Fibroblast of lung (primary cell): Measurements from ENCODE around the gene GAB1. TPM values are rescaled to one million over a fixed set of nuclear protein-coding genes. Genes with fewer than 3 reads are reported as not detected.

Experiments
- DNase-seq, 2 donors: peaks; one replicate each; pipeline versions ENCODE4 v3.0.0 to v3.0.0-alpha.2; 2010; ENCODE audit warnings: low read depth in 2 of 2
- H2AFZ ChIP-seq: 2 replicates; pipeline ENCODE4 v1.5.1; 2012; ENCODE audit warnings: low read length, control low read depth, inconsistent platforms
- H3K27ac ChIP-seq: 2 replicates; pipeline ENCODE4 v1.5.1; 2011; ENCODE audit warnings: low read length, control low read depth; ENCODE audit not compliant: insufficient read depth
- H3K27me3 ChIP-seq: 2 replicates; pipeline ENCODE4 v1.5.1; 2011; ENCODE audit warnings: mild to moderate bottlenecking, low read length; ENCODE audit not compliant: control insufficient read depth, insufficient read depth
- H3K36me3 ChIP-seq: 2 replicates; pipeline ENCODE4 v1.5.1; 2011; ENCODE audit warnings: low read length; ENCODE audit not compliant: control insufficient read depth, insufficient read depth
- H3K4me1 ChIP-seq: 2 replicates; pipeline ENCODE4 v1.5.1; 2011; ENCODE audit warnings: low read length; ENCODE audit not compliant: control insufficient read depth, insufficient read depth; ENCODE audit errors: extremely low read depth
- H3K4me2 ChIP-seq: 2 replicates; pipeline ENCODE4 v1.5.1; 2011; ENCODE audit warnings: low read length, control low read depth; ENCODE audit not compliant: insufficient read depth; ENCODE audit errors: extremely low read depth
- H3K4me3 ChIP-seq, 4 experiments: fragments of 200-600 bp in 1 of 4; sonication (generic) in 1 of 4; replicated peaks in 1 of 4; 2 replicates each; pipeline ENCODE4 v1.5.1; 2011 to 2016; ENCODE audit warnings: low read length in 4 of 4, low read depth in 3 of 4, mild to moderate bottlenecking in 3 of 4, control low read depth in 2 of 4, inconsistent platforms in 1 of 4, mixed read lengths in 1 of 4; ENCODE audit not compliant: insufficient read depth in 1 of 4; ENCODE audit errors: control extremely low read depth in 1 of 4
- H3K79me2 ChIP-seq: 2 replicates; pipeline ENCODE4 v1.5.1; 2012; ENCODE audit warnings: mild to moderate bottlenecking, low read length, inconsistent platforms; ENCODE audit not compliant: control insufficient read depth, insufficient read depth
- H3K9ac ChIP-seq: 2 replicates; pipeline ENCODE4 v1.5.1; 2011; ENCODE audit warnings: mild to moderate bottlenecking, low read length, control low read depth; ENCODE audit not compliant: insufficient read depth
- H3K9me3 ChIP-seq: 2 replicates; pipeline ENCODE4 v1.5.1; 2012; ENCODE audit warnings: low read depth, low read length; ENCODE audit not compliant: control insufficient read depth, insufficient read depth
- H4K20me1 ChIP-seq: 2 replicates; pipeline ENCODE4 v1.5.1; 2011; ENCODE audit warnings: low read length; ENCODE audit not compliant: control insufficient read depth, insufficient read depth; ENCODE audit errors: extremely low read depth
- CTCF ChIP-seq, 2 donors: IDR thresholded peaks in 1 of 2; conservative IDR thresholded peaks in 1 of 2; 1 replicate in 1 of 2; 2 replicates in 1 of 2; pipeline ENCODE4 v1.5.1; 2011 to 2012; ENCODE audit warnings: low read length in 2 of 2, control low read depth in 1 of 2, inconsistent platforms in 1 of 2, low read depth in 1 of 2, mild to moderate bottlenecking in 1 of 2
- EZH2 ChIP-seq: IDR thresholded peaks from 2 replicates; pipeline ENCODE4 v1.5.1; 2012; ENCODE audit warnings: low read length, control low read depth, mild to moderate bottlenecking; ENCODE audit errors: missing control alignments
- polyA plus RNA-seq, 2 donors: library from polyadenylated mRNA; depleted of rRNA in 1 of 2; stranded (reverse) in 1 of 2; unstranded in 1 of 2; fragments of >200 nt; gene quantifications; 2 replicates each; pipeline ENCODE4 v1.2.1, GENCODE V29; 2011 to 2012; ENCODE audit warnings: missing spikeins in 1 of 2
- total RNA-seq: library from RNA; depleted of rRNA; stranded (reverse); fragments of >200 nt; gene quantifications from 2 replicates; pipeline ENCODE4 v1.2.1, GENCODE V29; 2014

Gene GAB1
- total and polyA plus RNA-seq, 2 donors (not counting 1 experiment from before 2014, with no cell fraction given), result 10.6 to 18.0 TPM

GRCh38 chr4:143289370-143289769 lies 47.3 kb upstream of the GAB1 start:
- H3K4me2 ChIP-seq, result no peak overlapping the region
- no peaks in the 10 kb centered on the region for H3K36me3 ChIP-seq
- no peak for DNase-seq
- no peak for TF ChIP-seq EZH2
- no peak for TF ChIP-seq CTCF (conservative IDR thresholded peaks at IDR 0.05 in 1 of 2, IDR thresholded peaks at IDR 0.05 in 1 of 2; ENCODE audit: low read depth in 1 of 2, low read length in 2 of 2)
- H2AFZ ChIP-seq, result no peak overlapping the region
- no peak overlapping the region for H3K27ac ChIP-seq
- no peaks in the 10 kb centered on the region for H4K20me1 ChIP-seq
- H3K9ac ChIP-seq, result no peak overlapping the region
- H3K4me3 ChIP-seq, result no peak overlapping the region
- peaks cover 13% of the 10 kb centered on the region for H3K4me1 ChIP-seq
- no peaks in the 10 kb centered on the region for H3K9me3 ChIP-seq
- no peaks in the 10 kb centered on the region for H3K27me3 ChIP-seq
- H3K79me2 ChIP-seq, result no peaks in the 10 kb centered on the region

- Histone ChIP-seq H2AFZ (no peak overlapping the region), H4K20me1 (no peaks in the 10 kb centered on the region), H3K9me3 (no peaks in the 10 kb centered on the region), H3K4me3 (no peak overlapping the region), H3K27me3 (no peaks in the 10 kb centered on the region), H3K27ac (no peak overlapping the region), H3K4me1 (peaks cover 11% of the 10 kb centered on the region), H3K4me2 (no peak overlapping the region), H3K9ac (no peak overlapping the region), H3K36me3 (no peaks in the 10 kb centered on the region), H3K79me2 (no peaks in the 10 kb centered on the region)
- TF ChIP-seq CTCF (conservative IDR thresholded peaks at IDR 0.05 in 1 of 2, IDR thresholded peaks at IDR 0.05 in 1 of 2; ENCODE audit: low read depth in 1 of 2, low read length in 2 of 2), result no peak
- no peak for TF ChIP-seq EZH2
- DNase-seq, result no peak
Measured at GRCh38 chr4:143291314-143291713, 45.4 kb upstream of the GAB1 start.

GRCh38 chr4:143292858-143293257 lies 43.8 kb upstream of the GAB1 start:
- Histone ChIP-seq H3K4me2 (no peak overlapping the region), H3K79me2 (no peaks in the 10 kb centered on the region), H4K20me1 (no peaks in the 10 kb centered on the region), H3K4me1 (peaks cover 8% of the 10 kb centered on the region), H3K9ac (no peak overlapping the region), H3K36me3 (no peaks in the 10 kb centered on the region), H3K9me3 (no peaks in the 10 kb centered on the region), H3K27me3 (no peaks in the 10 kb centered on the region), H3K27ac (no peak overlapping the region), H2AFZ (no peak overlapping the region), H3K4me3 (no peak overlapping the region)
- no peak for DNase-seq
- TF ChIP-seq CTCF (conservative IDR thresholded peaks at IDR 0.05 in 1 of 2, IDR thresholded peaks at IDR 0.05 in 1 of 2; ENCODE audit: low read depth in 1 of 2, low read length in 2 of 2) (no peak), EZH2 (no peak)
